Sigmoid colon (tissue), 4 donors: ENCODE data around the gene NDUFS6.

Experiments
- EP300 ChIP-seq, 4 donors: sonication (generic); formaldehyde crosslinking; IDR thresholded peaks; one replicate each; pipeline ENCODE4 v1.6.1; 2017; ENCODE audit warnings: antibody characterized with exemption in 4 of 4
- POLR2A ChIP-seq, 2 donors: fragments of 450-650 bp; IDR thresholded peaks; one replicate each; pipeline ENCODE4 v1.6.1; 2016; ENCODE audit warnings: antibody characterized with exemption in 2 of 2, mild to moderate bottlenecking in 2 of 2, moderate library complexity in 2 of 2
- POLR2AphosphoS5 ChIP-seq, 4 donors: sonication (generic); formaldehyde crosslinking; IDR thresholded peaks; one replicate each; pipeline ENCODE4 v1.6.1; 2017; ENCODE audit warnings: antibody characterized with exemption in 4 of 4
- TF ChIP-seq, protein P1 (sequence below), 4 experiments: fragments of 450-650 bp in 3 of 4; fragments of 200-600 bp in 1 of 4; IDR thresholded peaks; one replicate each; pipeline ENCODE4 v1.5.1; 2016 to 2019; ENCODE audit warnings: antibody characterized with exemption in 4 of 4, mild to moderate bottlenecking in 3 of 4, moderate library complexity in 2 of 4

DNA sequence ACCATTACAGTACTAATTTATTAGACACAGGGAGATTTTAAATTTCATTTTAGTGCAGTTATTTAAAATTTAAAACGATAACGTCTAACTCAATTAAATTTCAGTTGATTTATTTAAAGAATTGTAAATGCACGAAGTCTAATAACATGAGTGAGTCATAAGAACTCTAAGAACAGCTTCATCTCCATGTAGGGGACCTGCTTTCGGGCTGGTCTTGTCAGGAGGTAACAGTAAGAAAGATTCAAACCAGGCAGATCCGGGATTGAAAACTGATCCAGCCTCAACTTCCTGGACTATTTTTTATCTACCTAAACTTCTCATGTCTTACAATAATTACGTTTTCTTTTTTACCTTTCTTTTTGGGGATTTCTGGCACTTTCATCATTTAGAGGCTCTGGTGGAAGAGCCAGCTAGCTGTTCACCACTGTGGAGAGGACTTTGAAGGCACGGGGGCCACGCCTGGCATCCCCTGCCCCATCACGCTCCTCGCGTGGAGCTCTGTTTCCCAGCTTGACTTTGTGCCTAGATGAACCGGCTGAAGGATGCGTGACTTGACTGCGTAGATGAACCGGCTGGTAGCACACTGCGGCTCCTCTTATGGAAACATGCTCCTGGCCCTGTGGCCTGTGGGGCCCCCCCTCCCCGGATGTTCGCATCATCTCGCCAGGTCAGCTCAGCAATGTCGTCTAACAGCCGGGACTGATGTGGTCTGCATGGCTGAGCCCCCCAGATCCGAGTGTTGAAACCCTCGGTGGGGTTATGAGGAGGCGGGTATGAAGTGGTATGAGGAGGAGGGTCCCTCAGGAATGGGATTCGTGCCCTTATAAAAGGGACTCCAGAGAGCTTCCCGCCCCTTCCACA, 26.0 kb downstream of the NDUFS6 start:
- TF ChIP-seq, protein P1, sequence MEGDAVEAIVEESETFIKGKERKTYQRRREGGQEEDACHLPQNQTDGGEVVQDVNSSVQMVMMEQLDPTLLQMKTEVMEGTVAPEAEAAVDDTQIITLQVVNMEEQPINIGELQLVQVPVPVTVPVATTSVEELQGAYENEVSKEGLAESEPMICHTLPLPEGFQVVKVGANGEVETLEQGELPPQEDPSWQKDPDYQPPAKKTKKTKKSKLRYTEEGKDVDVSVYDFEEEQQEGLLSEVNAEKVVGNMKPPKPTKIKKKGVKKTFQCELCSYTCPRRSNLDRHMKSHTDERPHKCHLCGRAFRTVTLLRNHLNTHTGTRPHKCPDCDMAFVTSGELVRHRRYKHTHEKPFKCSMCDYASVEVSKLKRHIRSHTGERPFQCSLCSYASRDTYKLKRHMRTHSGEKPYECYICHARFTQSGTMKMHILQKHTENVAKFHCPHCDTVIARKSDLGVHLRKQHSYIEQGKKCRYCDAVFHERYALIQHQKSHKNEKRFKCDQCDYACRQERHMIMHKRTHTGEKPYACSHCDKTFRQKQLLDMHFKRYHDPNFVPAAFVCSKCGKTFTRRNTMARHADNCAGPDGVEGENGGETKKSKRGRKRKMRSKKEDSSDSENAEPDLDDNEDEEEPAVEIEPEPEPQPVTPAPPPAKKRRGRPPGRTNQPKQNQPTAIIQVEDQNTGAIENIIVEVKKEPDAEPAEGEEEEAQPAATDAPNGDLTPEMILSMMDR (IDR thresholded peaks at IDR 0.05), result no peak
- TF ChIP-seq EP300 (IDR thresholded peaks at IDR 0.05) (no peak), POLR2A (IDR thresholded peaks at IDR 0.05) (no peak), POLR2AphosphoS5 (IDR thresholded peaks at IDR 0.05) (no peak)
